NB4 (cell line): ENCODE results near the gene FOXP1.

Experiments
- DNase-seq: peaks from one replicate; pipeline ENCODE4 v3.0.0; 2010; ENCODE audit warnings: low read depth
- H3K4me3 ChIP-seq: one replicate; pipeline ENCODE4 v1.5.1; 2011; ENCODE audit warnings: mild to moderate bottlenecking, low read depth, low read length, moderate library complexity
- CTCF ChIP-seq: IDR thresholded peaks from one replicate; pipeline ENCODE4 v1.5.1; 2012; ENCODE audit warnings: low read depth, low read length
- MAX ChIP-seq: IDR thresholded peaks from 2 replicates; pipeline ENCODE4 v1.6.1; 2011; ENCODE audit warnings: low read depth, low read length
- MYC ChIP-seq: IDR thresholded peaks from 2 replicates; pipeline ENCODE4 v1.6.1; 2011; ENCODE audit warnings: low read depth, low read length
- POLR2A ChIP-seq: IDR thresholded peaks from 2 replicates; pipeline ENCODE4 v1.6.1; 2011; ENCODE audit warnings: mild to moderate bottlenecking; ENCODE audit not compliant: insufficient read length; ENCODE audit errors: extremely low read depth

Gene FOXP1

GRCh38 chr3:71127052-71127831 lies 456.3 kb downstream of the FOXP1 start:
- TF ChIP-seq CTCF (no peak), MYC (no peak), POLR2A (no peak), MAX (no peak)
- no peak overlapping the region for H3K4me3 ChIP-seq
- no peak for DNase-seq

GRCh38 chr3:71125738-71126137 lies 457.8 kb downstream of the FOXP1 start:
- no peak overlapping the region for H3K4me3 ChIP-seq
- TF ChIP-seq POLR2A (no peak), CTCF (no peak), MAX (no peak), MYC (no peak)
- DNase-seq: no peak

- no peak overlapping the region for H3K4me3 ChIP-seq
- no peak for TF ChIP-seq POLR2A
- no peak for TF ChIP-seq CTCF
- TF ChIP-seq MYC: no peak
- no peak for TF ChIP-seq MAX
- DNase-seq: no peak
Measured at GRCh38 chr3:71124048-71124447, 459.5 kb downstream of the FOXP1 start.

- DNase-seq: no peak
- TF ChIP-seq CTCF (no peak), MYC (no peak), MAX (no peak), POLR2A (no peak)
- H3K4me3 ChIP-seq: no peak overlapping the region
Measured at GRCh38 chr3:71122641-71123040, 460.9 kb downstream of the FOXP1 start.

- no peak overlapping the region for H3K4me3 ChIP-seq
- DNase-seq: no peak
- no peak for TF ChIP-seq MYC
- TF ChIP-seq MAX: no peak
Measured at GRCh38 chr3:71121429-71122167, 461.9 kb downstream of the FOXP1 start.

GRCh38 chr3:71120012-71120411 lies 463.5 kb downstream of the FOXP1 start:
- H3K4me3 ChIP-seq: no peak overlapping the region
- TF ChIP-seq POLR2A (no peak), MAX (no peak)
- DNase-seq: no peak

GRCh38 chr3:71119171-71119570 lies 464.4 kb downstream of the FOXP1 start:
- TF ChIP-seq MAX (no peak), MYC (no peak), POLR2A (no peak), CTCF (no peak)
- H3K4me3 ChIP-seq: no peak overlapping the region
- no peak for DNase-seq
